Common myeloid progenitor, CD34-positive (primary cell): ENCODE results near the gene CCL22. TPM values are rescaled to one million over a fixed set of nuclear protein-coding genes. Genes with fewer than 3 reads are reported as not detected.

ENCODE experiments used
- CTCF ChIA-PET: fragments of 350-600 bp; sonication (Branson Sonifier 250); formaldehyde crosslinking; loops from one replicate; lab custom pipeline; 2021; ENCODE audit warnings: antibody characterized with exemption; lab: Charles Lee
- POLR2A ChIA-PET: fragments of 350-600 bp; sonication (Branson Sonifier 250); formaldehyde crosslinking; loops from one replicate; lab custom pipeline; 2021; ENCODE audit warnings: antibody characterized with exemption; lab: Charles Lee
- DNase-seq, 3 donors: peaks; one replicate each; pipeline versions ENCODE4 v3.0.0 to v3.0.0-alpha.2; 2013
- H3K27ac ChIP-seq, 2 experiments: 1 replicate in 1 of 2; 2 replicates in 1 of 2; pipeline ENCODE4 v1.7.0; 2013; ENCODE audit warnings: inconsistent platforms in 2 of 2, low read length in 2 of 2, mild to moderate bottlenecking in 2 of 2, low read depth in 1 of 2, moderate library complexity in 1 of 2; ENCODE audit not compliant: severe bottlenecking in 2 of 2, insufficient read depth in 1 of 2, poor library complexity in 1 of 2
- H3K27me3 ChIP-seq, 5 experiments: replicated peaks in 2 of 5; 1 replicate in 3 of 5; 2 replicates in 2 of 5; pipeline versions ENCODE4 v1.6.1 to v1.7.0; 2013; ENCODE audit warnings: low read length in 4 of 5, mild to moderate bottlenecking in 2 of 5, moderate library complexity in 2 of 5, inconsistent platforms in 1 of 5; ENCODE audit not compliant: insufficient read depth in 5 of 5, control insufficient read depth in 4 of 5
- H3K36me3 ChIP-seq, 4 experiments: 1 replicate in 2 of 4; 2 replicates in 2 of 4; pipeline versions ENCODE4 v1.6.1 to v1.7.0; 2013; ENCODE audit warnings: low read length in 3 of 4, control low read depth in 1 of 4, mild to moderate bottlenecking in 1 of 4; ENCODE audit not compliant: control insufficient read depth in 4 of 4, insufficient read depth in 4 of 4
- H3K4me1 ChIP-seq, 4 experiments: 1 replicate in 3 of 4; 2 replicates in 1 of 4; pipeline versions ENCODE4 v1.6.1 to v1.7.1; 2013; ENCODE audit warnings: low read length in 3 of 4, mild to moderate bottlenecking in 3 of 4, control low read depth in 1 of 4, inconsistent platforms in 1 of 4, moderate library complexity in 1 of 4; ENCODE audit not compliant: control insufficient read depth in 4 of 4, insufficient read depth in 4 of 4; ENCODE audit errors: control extremely low read depth in 1 of 4
- H3K4me3 ChIP-seq, 7 experiments: 1 replicate in 4 of 7; 2 replicates in 3 of 7; pipeline versions ENCODE4 v1.5.1 to v1.7.0; 2013; ENCODE audit warnings: mild to moderate bottlenecking in 7 of 7, low read length in 6 of 7, moderate library complexity in 6 of 7, inconsistent platforms in 2 of 7, low read depth in 2 of 7, control low read depth in 1 of 7; ENCODE audit not compliant: insufficient read depth in 4 of 7, control insufficient read depth in 1 of 7; ENCODE audit errors: extremely low read depth in 1 of 7
- H3K9me3 ChIP-seq, 5 experiments: 1 replicate in 4 of 5; 2 replicates in 1 of 5; pipeline versions ENCODE4 v1.6.1 to v1.7.1; 2013; ENCODE audit warnings: low read length in 4 of 5, mild to moderate bottlenecking in 2 of 5, inconsistent platforms in 1 of 5, low read depth in 1 of 5, moderate library complexity in 1 of 5; ENCODE audit not compliant: control insufficient read depth in 4 of 5, insufficient read depth in 2 of 5; ENCODE audit errors: control extremely low read depth in 1 of 5
- WGBS: methylation state at CpG from one replicate; pipeline ENCODE4 v1.1.5; 2013; ENCODE audit not compliant: insufficient coverage; 5-methylcytosine and 5-hydroxymethylcytosine counted together
- polyA plus RNA-seq: library from polyadenylated mRNA; unstranded; fragments of 120-200 nt; gene quantifications from one replicate; pipeline ENCODE4 v1.2.1, GENCODE V29; 2013

The CCL22 gene
- not detected for polyA plus RNA-seq

- CTCF ChIA-PET: no interaction called here
- H3K9me3 ChIP-seq: no peaks in the 10 kb centered on the region
- no peak within 1 kb of the TSS for H3K4me3 ChIP-seq
- WGBS: 85% methylated on average over 7 of the region's 9 CpGs
- H3K27ac ChIP-seq: no peak within 1 kb of the TSS
- POLR2A ChIA-PET: interaction anchor here (0.6 kb wide), 1 partner anchor 1128 kb away, joined by 5 read pairs; no protein-coding TSS in a partner anchor
- no peaks in the 10 kb centered on the region for H3K36me3 ChIP-seq
- peaks cover 0 to 3% (median 0%) of the 10 kb centered on the region in 5 experiments for H3K27me3 ChIP-seq
- no peaks in the 10 kb centered on the region for H3K4me1 ChIP-seq
- peak in 2 of 3 donors; percentile 27 to 31 for DNase-seq
Measured at GRCh38 chr16:57358527-57359095, at the start of gene CCL22. CCL22 (plus strand) TSS chr16:57358783; CDS start chr16:57358817, 34 bp downstream.

- ChIA-PET POLR2A (interaction anchor here (0.6 kb wide), 1 partner anchor 515 kb away, joined by 3 read pairs; no protein-coding TSS in a partner anchor), CTCF (interaction anchor here (17.2 kb wide), 1 partner anchor 107 kb away, joined by 250 read pairs; no protein-coding TSS in a partner anchor)
- Histone ChIP-seq H3K36me3 (no peaks in the 10 kb centered on the region), H3K27ac (no peak overlapping the region), H3K27me3 (peaks cover 0 to 2% (median 0%) of the 10 kb centered on the region in 5 experiments), H3K9me3 (no peaks in the 10 kb centered on the region), H3K4me3 (no peak overlapping the region), H3K4me1 (peaks cover 0 to 7% (median 0%) of the 10 kb centered on the region in 4 experiments)
- 33% methylated on average over 1 of the region's 4 CpGs for WGBS
- DNase-seq: no peak
Measured at GRCh38 chr16:57310801-57311200, 47.8 kb upstream of the CCL22 start.

GRCh38 chr16:57313509-57313908, 45.1 kb upstream of the CCL22 start:
- 100% methylated on average over 2 of the region's 2 CpGs for WGBS
- POLR2A ChIA-PET: no interaction called here
- Histone ChIP-seq H3K36me3 (no peaks in the 10 kb centered on the region), H3K27me3 (peaks cover 0 to 2% (median 0%) of the 10 kb centered on the region in 5 experiments), H3K4me1 (peaks cover 0 to 7% (median 0%) of the 10 kb centered on the region in 4 experiments), H3K9me3 (no peaks in the 10 kb centered on the region), H3K4me3 (no peak overlapping the region), H3K27ac (no peak overlapping the region)
- CTCF ChIA-PET: interaction anchor here (1.2 to 17.2 kb wide), 2 partner anchors 12 to 105 kb away, joined by 4 to 250 read pairs; no protein-coding TSS in a partner anchor
- DNase-seq: no peak

GRCh38 chr16:57314161-57314785, 44.3 kb upstream of the CCL22 start:
- DNase-seq: no peak
- 100% methylated on average over 1 of the region's 1 CpG for WGBS
- no peak overlapping the region for H3K27ac ChIP-seq
- POLR2A ChIA-PET: no interaction called here
- no peaks in the 10 kb centered on the region for H3K36me3 ChIP-seq
- peaks cover 0 to 7% (median 0%) of the 10 kb centered on the region in 4 experiments for H3K4me1 ChIP-seq
- H3K4me3 ChIP-seq: no peak overlapping the region
- H3K27me3 ChIP-seq: peaks cover 0 to 2% (median 0%) of the 10 kb centered on the region in 5 experiments
- no peaks in the 10 kb centered on the region for H3K9me3 ChIP-seq
- CTCF ChIA-PET: interaction anchor here (1.2 to 17.2 kb wide), 2 partner anchors 13 to 104 kb away, joined by 4 to 250 read pairs; no protein-coding TSS in a partner anchor

GRCh38 chr16:57315416-57315815, 43.2 kb upstream of the CCL22 start:
- WGBS: 38% methylated on average over 4 of the region's 7 CpGs

GRCh38 chr16:57316390-57317017, 42.1 kb upstream of the CCL22 start:
- Histone ChIP-seq H3K36me3 (no peaks in the 10 kb centered on the region), H3K27ac (no peak overlapping the region), H3K27me3 (no peaks in the 10 kb centered on the region), H3K4me3 (no peak overlapping the region), H3K4me1 (peaks cover 0 to 3% (median 0%) of the 10 kb centered on the region in 4 experiments), H3K9me3 (no peaks in the 10 kb centered on the region)
- ChIA-PET POLR2A (no interaction called here), CTCF (interaction anchor here (1.7 to 2.4 kb wide), 2 partner anchors 97 to 101 kb away, joined by 3 to 6 read pairs; no protein-coding TSS in a partner anchor)
- no peak for DNase-seq
- 100% methylated on average over 2 of the region's 3 CpGs for WGBS

More at GRCh38 chr16:57315416-57315815, 43.2 kb upstream of the CCL22 start:
- H3K27me3 ChIP-seq: peaks cover 0 to 2% (median 0%) of the 10 kb centered on the region in 5 experiments
- H3K9me3 ChIP-seq: no peaks in the 10 kb centered on the region
- H3K36me3 ChIP-seq: no peaks in the 10 kb centered on the region
- ChIA-PET POLR2A (interaction anchor here (0.6 kb wide), 1 partner anchor 11 kb away, joined by 5 read pairs; no protein-coding TSS in a partner anchor), CTCF (interaction anchor here (0.6 to 2.4 kb wide), 2 partner anchors 91 to 102 kb away, joined by 3 to 6 read pairs; no protein-coding TSS in a partner anchor)
- no peak overlapping the region for H3K27ac ChIP-seq
- DNase-seq: peak in 1 of 3 donors; percentile 12
- peaks cover 0 to 3% (median 0%) of the 10 kb centered on the region in 4 experiments for H3K4me1 ChIP-seq
- H3K4me3 ChIP-seq: no peak overlapping the region
